CD4-positive, alpha-beta T cell treated with Interleukin-17A for 1 hour (primary cell): Measurements from ENCODE around the gene ZDHHC24.
"Not testable (repeated sequence)": the region's sequence is repeated elsewhere in the genome, so short reads cannot be mapped to it uniquely, and the experiment has no call there.

Experiments used
- DNase-seq: peaks from one replicate; pipeline ENCODE4 v3.0.0-alpha.2; 2020

ZDHHC24 gene

GRCh38 chr11:66545701-66546367, at the start of gene ZDHHC24:
ZDHHC24 (minus strand) TSS chr11:66546048; CDS start chr11:66546003, 45 bp downstream.
- peak; percentile 91 for DNase-seq

GRCh38 chr11:66595245-66595904, 49.5 kb upstream of the ZDHHC24 start:
- DNase-seq: no peak

GRCh38 chr11:66593650-66594049, 47.8 kb upstream of the ZDHHC24 start:
- DNase-seq: no peak

- no peak for DNase-seq
These were observed 47.4 kb upstream of the ZDHHC24 start for GRCh38 chr11:66593303-66593635.

- DNase-seq: peak; percentile 98
These were observed 46.8 kb upstream of the ZDHHC24 start, which contains the start of the genes CCDC87 and CCS for GRCh38 chr11:66592457-66593302. CCDC87 (minus strand) TSS chr11:66593063; CDS start chr11:66593015, 48 bp downstream. CCS (plus strand) TSS chr11:66593185; CDS start chr11:66593262, 77 bp downstream.

GRCh38 chr11:66591175-66591574, 45.3 kb upstream of the ZDHHC24 start:
- DNase-seq: no peak

- DNase-seq: no peak
These were observed 44.3 kb upstream of the ZDHHC24 start for GRCh38 chr11:66589996-66590675.

GRCh38 chr11:66589315-66589714, 43.5 kb upstream of the ZDHHC24 start:
- DNase-seq: not testable (repeated sequence)

GRCh38 chr11:66586136-66586535, 40.3 kb upstream of the ZDHHC24 start:
- no peak for DNase-seq

GRCh38 chr11:66585447-66585846, 39.6 kb upstream of the ZDHHC24 start:
- not testable (repeated sequence) for DNase-seq

- DNase-seq: not testable (repeated sequence)
These were observed 36.8 kb upstream of the ZDHHC24 start for GRCh38 chr11:66582565-66583147.

- DNase-seq: no peak
These were observed 35.4 kb upstream of the ZDHHC24 start for GRCh38 chr11:66581261-66581660.

GRCh38 chr11:66580803-66581202, 35.0 kb upstream of the ZDHHC24 start:
- no peak for DNase-seq

- peak; percentile 79 for DNase-seq
These were observed 33.3 kb upstream of the ZDHHC24 start for GRCh38 chr11:66579017-66579606.

GRCh38 chr11:66570850-66571180, 25.0 kb upstream of the ZDHHC24 start:
- no peak for DNase-seq

- no peak for DNase-seq
These were observed 24.4 kb upstream of the ZDHHC24 start for GRCh38 chr11:66570079-66570849.

- no peak for DNase-seq
These were observed 23.2 kb upstream of the ZDHHC24 start for GRCh38 chr11:66569076-66569475.

- peak; percentile 77 for DNase-seq
These were observed 22.5 kb upstream of the ZDHHC24 start, which contains the start of gene CTSF for GRCh38 chr11:66568124-66568916. CTSF (minus strand) TSS chr11:66568606; CDS start chr11:66568486, 120 bp downstream.

GRCh38 chr11:66567787-66568123, 21.9 kb upstream of the ZDHHC24 start:
- no peak for DNase-seq

- no peak for DNase-seq
These were observed 20.4 kb upstream of the ZDHHC24 start for GRCh38 chr11:66566221-66566620.

- DNase-seq: no peak
These were observed 19.1 kb upstream of the ZDHHC24 start for GRCh38 chr11:66564984-66565383.
